ENCODE results near the gene STARD3.

STARD3 gene

DNA sequence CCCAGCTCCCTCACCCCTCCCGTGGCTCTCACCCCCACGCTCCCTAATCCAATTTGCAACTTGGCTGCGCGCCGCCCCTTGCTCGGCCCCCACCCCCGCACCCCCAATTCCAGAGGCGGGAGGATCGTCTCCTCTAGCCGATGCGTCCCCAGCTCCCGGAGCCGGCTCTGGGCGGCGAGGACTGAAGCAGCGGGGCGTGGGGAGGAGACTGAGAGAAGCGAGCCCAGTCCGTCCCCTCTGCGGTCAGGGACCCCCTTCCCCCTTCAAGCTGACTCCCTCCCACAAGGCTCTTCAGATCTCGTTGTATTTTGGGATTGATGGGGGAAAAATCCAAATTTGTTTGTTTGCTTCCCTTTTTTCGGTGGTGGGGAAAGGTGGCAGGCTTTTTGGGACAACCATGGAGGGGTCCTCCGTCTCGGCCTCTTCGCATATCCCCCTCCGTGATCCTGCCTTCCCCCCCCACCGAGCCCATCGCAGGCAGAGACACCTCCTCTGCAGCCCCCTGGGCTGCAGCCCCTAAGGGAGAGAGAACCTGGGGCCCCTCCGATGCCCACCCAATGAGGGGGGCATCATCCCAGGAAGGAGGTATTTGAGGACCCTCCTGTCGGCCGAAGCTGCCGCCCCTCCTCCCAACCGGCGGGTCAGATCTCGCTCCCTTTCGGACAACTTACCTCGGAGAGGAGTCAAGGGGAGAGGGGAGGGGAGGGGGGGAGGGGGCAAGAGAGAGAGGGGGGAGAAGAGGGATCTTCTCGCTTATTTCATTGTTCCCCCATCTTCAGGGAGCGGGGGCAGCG is 29.7 kb upstream of the STARD3 start:
- no peak overlapping the region for H2BK5ac ChIP-seq (ENCODE audit: low read length)
- H3K4ac ChIP-seq (ENCODE audit: low read length), result no peak overlapping the region
- H2BK12ac ChIP-seq (ENCODE audit: low read length), result no peak overlapping the region
- peaks cover 0 to 3% of the 10 kb centered on the region in 2 donors for H3K9me3 ChIP-seq (replicated peaks in 1 of 2; ENCODE audit: control insufficient read depth in 2 of 2, insufficient read depth in 1 of 2, low read depth in 1 of 2, low read length in 2 of 2)
- peak overlapping the region; percentile 66 for H2AFZ ChIP-seq (ENCODE audit: low read length)
- H3K27ac ChIP-seq (replicated peaks; ENCODE audit: low read length), result no peak overlapping the region
- H3K14ac ChIP-seq (ENCODE audit: low read length), result peak overlapping the region; percentile 21
- H3K9ac ChIP-seq (ENCODE audit: low read depth, low read length, poor library complexity), result no peak overlapping the region
- peak overlapping the region; percentile 33 for H3K4me2 ChIP-seq (ENCODE audit: insufficient read depth, low read length, poor library complexity, severe bottlenecking)
- no peak overlapping the region for H2BK15ac ChIP-seq (ENCODE audit: low read length)
- no peak overlapping the region for H2BK120ac ChIP-seq (ENCODE audit: low read depth, low read length)
- H3K36me3 ChIP-seq (replicated peaks in 1 of 2; ENCODE audit: control insufficient read depth in 2 of 2, insufficient read depth in 2 of 2, low read length in 2 of 2), result no peaks in the 10 kb centered on the region
- H4K91ac ChIP-seq (ENCODE audit: low read depth, low read length, poor library complexity), result no peak overlapping the region
- peaks cover 5 to 6% of the 10 kb centered on the region in 2 donors for H3K4me1 ChIP-seq (ENCODE audit: control insufficient read depth in 2 of 2, insufficient read depth in 1 of 2, low read depth in 1 of 2, low read length in 2 of 2)
- WGBS, 2 donors (ENCODE audit: extremely low coverage in 2 of 2, insufficient read length in 2 of 2, insufficient replicate concordance in 1 of 2), result no CpG with 5 or more reads among the region's 40 CpGs
- peak overlapping the region; percentile 71 for H3K18ac ChIP-seq (ENCODE audit: low read length)
- H3K4me3 ChIP-seq (ENCODE audit: low read length in 2 of 2), result no peak overlapping the region
- no peak for DNase-seq (ENCODE audit: low spot score)
- H3K79me1 ChIP-seq (ENCODE audit: low read depth, low read length), result peaks cover 7% of the 10 kb centered on the region
- peak overlapping the region; percentile 28 for H2AK5ac ChIP-seq (ENCODE audit: low read depth, low read length)
- H3K23ac ChIP-seq (ENCODE audit: low read depth, low read length, poor library complexity), result peak overlapping the region; percentile 65
- no peak overlapping the region for H4K8ac ChIP-seq (ENCODE audit: low read depth, low read length)
- H3K27me3 ChIP-seq (ENCODE audit: control insufficient read depth in 3 of 3, insufficient read depth in 3 of 3, low read depth in 1 of 3, low read length in 3 of 3), result peaks cover 51 to 95% (median 80%) of the 10 kb centered on the region in 3 experiments

DNA sequence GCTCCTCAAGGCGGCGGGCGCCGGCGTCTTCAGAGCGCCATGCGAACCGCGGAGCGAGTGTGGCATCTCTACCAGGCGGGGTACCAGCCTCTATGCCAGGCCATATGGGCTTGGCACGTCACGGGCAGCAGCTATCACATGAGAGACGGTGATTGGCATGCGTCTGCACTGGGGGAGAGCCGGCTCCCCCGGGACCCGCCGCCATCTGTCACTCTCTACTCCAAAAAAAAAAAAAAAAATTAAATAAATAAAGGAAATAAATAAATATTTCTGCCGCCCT is 29.2 kb upstream of the STARD3 start, which contains the start of gene NEUROD2:
Gene NEUROD2 (minus strand): TSS at position 70 of the 280 bp plus-strand sequence. CDS start 1,321 bp downstream, outside the sequence.
- peaks cover 47 to 95% (median 75%) of the 10 kb centered on the region in 3 experiments for H3K27me3 ChIP-seq (ENCODE audit: control insufficient read depth in 3 of 3, insufficient read depth in 3 of 3, low read depth in 1 of 3, low read length in 3 of 3)
- H3K4me1 ChIP-seq (ENCODE audit: control insufficient read depth in 2 of 2, insufficient read depth in 1 of 2, low read depth in 1 of 2, low read length in 2 of 2), result peaks cover 5 to 8% of the 10 kb centered on the region in 2 donors
- H3K4me2 ChIP-seq (ENCODE audit: insufficient read depth, low read length, poor library complexity, severe bottlenecking), result peak within 1 kb of the TSS; percentile 49
- no peak within 1 kb of the TSS for H2BK12ac ChIP-seq (ENCODE audit: low read length)
- H3K79me1 ChIP-seq (ENCODE audit: low read depth, low read length), result peaks cover 7% of the 10 kb centered on the region
- peak within 1 kb of the TSS; percentile 66 for H2AFZ ChIP-seq (ENCODE audit: low read length)
- no peak within 1 kb of the TSS for H2BK15ac ChIP-seq (ENCODE audit: low read length)
- H3K4ac ChIP-seq (ENCODE audit: low read length), result no peak within 1 kb of the TSS
- no peak for DNase-seq (ENCODE audit: low spot score)
- peak within 1 kb of the TSS; percentile 28 for H2AK5ac ChIP-seq (ENCODE audit: low read depth, low read length)
- H4K8ac ChIP-seq (ENCODE audit: low read depth, low read length), result no peak within 1 kb of the TSS
- H3K9ac ChIP-seq (ENCODE audit: low read depth, low read length, poor library complexity), result no peak within 1 kb of the TSS
- H3K23ac ChIP-seq (ENCODE audit: low read depth, low read length, poor library complexity), result peak within 1 kb of the TSS; percentile 65
- no CpG with 5 or more reads among the region's 20 CpGs for WGBS, 2 donors (ENCODE audit: extremely low coverage in 2 of 2, insufficient read length in 2 of 2, insufficient replicate concordance in 1 of 2)
- no peak within 1 kb of the TSS for H4K91ac ChIP-seq (ENCODE audit: low read depth, low read length, poor library complexity)
- H3K27ac ChIP-seq (replicated peaks; ENCODE audit: low read length), result no peak within 1 kb of the TSS
- no peak within 1 kb of the TSS for H2BK5ac ChIP-seq (ENCODE audit: low read length)
- H3K18ac ChIP-seq (ENCODE audit: low read length), result peak within 1 kb of the TSS; percentile 71
- H3K36me3 ChIP-seq (replicated peaks in 1 of 2; ENCODE audit: control insufficient read depth in 2 of 2, insufficient read depth in 2 of 2, low read length in 2 of 2), result no peaks in the 10 kb centered on the region
- no peak within 1 kb of the TSS for H2BK120ac ChIP-seq (ENCODE audit: low read depth, low read length)
- H3K14ac ChIP-seq (ENCODE audit: low read length), result peak within 1 kb of the TSS; percentile 21
- H3K9me3 ChIP-seq (replicated peaks in 1 of 2; ENCODE audit: control insufficient read depth in 2 of 2, insufficient read depth in 1 of 2, low read depth in 1 of 2, low read length in 2 of 2), result peaks cover 0 to 3% of the 10 kb centered on the region in 2 donors
- H3K4me3 ChIP-seq (ENCODE audit: low read length in 2 of 2), result no peak within 1 kb of the TSS

DNA sequence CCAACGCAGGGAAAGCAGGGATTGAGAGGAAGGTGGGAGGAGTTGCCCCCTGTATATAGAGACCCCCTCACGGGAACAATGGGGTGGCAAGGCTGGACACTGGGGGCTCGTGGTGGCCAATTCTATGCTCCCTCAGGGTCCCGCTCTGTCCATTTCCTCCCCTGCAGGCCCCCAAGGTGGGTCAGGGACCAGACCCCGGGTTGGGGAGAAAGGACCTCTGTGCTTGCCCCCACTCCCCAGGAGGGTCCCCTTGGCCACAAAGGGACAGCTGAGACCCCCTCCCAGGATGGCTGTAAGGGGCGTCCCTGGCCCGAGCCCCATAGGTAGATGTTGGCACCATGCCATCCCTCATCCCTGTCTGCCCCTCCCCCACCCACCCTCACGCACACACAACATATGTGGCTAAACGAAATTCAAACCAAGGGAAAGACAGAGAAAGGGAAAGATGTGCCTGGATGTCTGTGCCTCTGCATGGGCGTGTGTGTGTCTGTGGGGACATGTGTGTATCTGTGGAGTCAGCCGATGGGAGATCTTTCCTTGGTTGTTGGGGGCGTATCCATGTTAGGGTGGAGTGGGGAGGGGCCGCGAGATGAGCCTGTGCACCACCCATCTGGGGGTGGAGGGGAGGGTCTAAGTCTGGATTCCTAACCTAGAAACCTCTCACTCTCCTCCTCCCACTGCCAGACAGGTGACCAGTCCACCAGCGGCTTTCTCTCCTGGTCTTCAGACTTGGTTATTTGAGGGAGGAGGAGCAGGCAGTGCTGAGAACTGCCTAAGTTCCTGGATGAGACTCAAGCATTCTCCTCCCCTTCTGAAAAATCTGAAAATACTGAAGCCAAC is 28.6 kb upstream of the STARD3 start:
- Histone ChIP-seq H3K79me1 (ENCODE audit: low read depth, low read length) (peaks cover 7% of the 10 kb centered on the region), H3K23ac (ENCODE audit: low read depth, low read length, poor library complexity) (no peak overlapping the region), H3K14ac (ENCODE audit: low read length) (no peak overlapping the region), H2BK15ac (ENCODE audit: low read length) (no peak overlapping the region), H3K27me3 (ENCODE audit: control insufficient read depth in 3 of 3, insufficient read depth in 3 of 3, low read depth in 1 of 3, low read length in 3 of 3) (peaks cover 42 to 94% (median 70%) of the 10 kb centered on the region in 3 experiments), H2BK120ac (ENCODE audit: low read depth, low read length) (no peak overlapping the region), H2AFZ (ENCODE audit: low read length) (no peak overlapping the region), H3K4me3 (ENCODE audit: low read length in 2 of 2) (no peak overlapping the region), H2AK5ac (ENCODE audit: low read depth, low read length) (no peak overlapping the region), H3K18ac (ENCODE audit: low read length) (peak overlapping the region; percentile 48), H3K4me2 (ENCODE audit: insufficient read depth, low read length, poor library complexity, severe bottlenecking) (no peak overlapping the region), H3K4me1 (ENCODE audit: control insufficient read depth in 2 of 2, insufficient read depth in 1 of 2, low read depth in 1 of 2, low read length in 2 of 2) (peaks cover 5 to 8% of the 10 kb centered on the region in 2 donors), H3K9ac (ENCODE audit: low read depth, low read length, poor library complexity) (no peak overlapping the region), H2BK5ac (ENCODE audit: low read length) (no peak overlapping the region), H2BK12ac (ENCODE audit: low read length) (no peak overlapping the region), H4K91ac (ENCODE audit: low read depth, low read length, poor library complexity) (no peak overlapping the region), H3K27ac (replicated peaks; ENCODE audit: low read length) (no peak overlapping the region), H3K4ac (ENCODE audit: low read length) (no peak overlapping the region), H3K9me3 (replicated peaks in 1 of 2; ENCODE audit: control insufficient read depth in 2 of 2, insufficient read depth in 1 of 2, low read depth in 1 of 2, low read length in 2 of 2) (peaks cover 0 to 3% of the 10 kb centered on the region in 2 donors), H3K36me3 (replicated peaks in 1 of 2; ENCODE audit: control insufficient read depth in 2 of 2, insufficient read depth in 2 of 2, low read length in 2 of 2) (no peaks in the 10 kb centered on the region), H4K8ac (ENCODE audit: low read depth, low read length) (no peak overlapping the region)
- WGBS, 2 donors (ENCODE audit: extremely low coverage in 2 of 2, insufficient read length in 2 of 2, insufficient replicate concordance in 1 of 2), result no CpG with 5 or more reads among the region's 15 CpGs
- no peak for DNase-seq (ENCODE audit: low spot score)

Measured in neuronal stem cell (in vitro differentiated cells).